Measurements from ENCODE around the gene ST6GALNAC1.
"Not testable (repeated sequence)": the region's sequence is repeated elsewhere in the genome, so short reads cannot be mapped to it uniquely, and the experiment has no call there.

Gene ST6GALNAC1

DNA sequence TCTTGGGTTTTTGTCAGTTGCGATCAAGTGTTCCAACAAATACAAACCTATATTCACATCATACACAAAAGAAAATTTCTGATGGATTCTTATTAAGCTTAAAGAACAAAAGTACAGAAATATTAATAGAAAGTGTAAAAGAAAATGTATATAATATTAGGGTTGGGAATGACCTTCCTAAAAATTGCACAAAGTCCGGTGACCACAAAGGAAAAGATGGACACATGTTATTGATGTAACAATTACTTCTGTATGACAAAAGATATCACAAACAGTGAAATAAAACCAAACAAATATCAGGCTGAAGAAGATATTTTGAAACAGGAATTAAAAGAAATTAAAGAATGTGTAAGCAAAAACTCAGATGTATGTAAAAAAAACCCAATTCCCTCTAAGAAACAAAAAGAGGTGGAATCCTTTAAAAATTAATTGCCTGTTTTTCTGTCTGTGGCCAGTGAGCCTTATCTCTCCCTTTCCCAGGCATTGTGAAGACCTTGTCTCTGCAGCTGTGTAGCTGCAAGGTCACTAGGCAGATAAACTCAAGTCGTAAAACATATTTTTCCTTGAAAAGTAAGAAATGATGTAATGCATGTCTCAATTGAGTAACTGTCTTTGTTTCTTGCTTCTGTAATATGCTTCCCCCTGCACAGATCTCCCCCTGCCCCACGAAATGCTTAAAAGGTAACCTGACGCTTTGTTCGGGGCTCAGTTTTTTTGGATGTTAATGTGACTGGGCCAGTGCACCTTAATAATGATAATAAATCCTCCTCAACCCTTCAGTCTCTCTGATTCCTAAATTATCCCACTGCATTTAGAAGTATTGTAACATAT, 2.8 kb downstream of the ST6GALNAC1 start:
- no peak for DNase-seq

DNA sequence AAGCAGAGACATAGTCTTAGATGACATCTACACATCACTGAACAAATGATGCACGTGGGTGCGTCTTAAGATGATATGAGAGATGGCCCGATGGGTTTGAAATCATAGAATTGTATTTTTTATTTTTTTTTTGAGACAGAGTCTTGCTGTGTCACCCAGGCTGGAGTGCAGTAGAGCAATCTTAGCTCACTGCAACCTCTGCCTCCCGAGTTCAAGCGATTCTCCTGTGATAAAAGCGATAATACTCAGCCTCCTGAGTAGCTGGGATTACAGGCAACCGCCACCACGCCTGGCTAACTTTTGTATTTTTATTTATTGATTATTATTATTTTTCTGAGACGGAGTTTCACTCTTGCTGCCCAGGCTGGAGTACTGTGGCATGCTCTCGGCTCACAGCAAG, 5.3 kb downstream of the ST6GALNAC1 start:
- no peak for DNase-seq

DNA sequence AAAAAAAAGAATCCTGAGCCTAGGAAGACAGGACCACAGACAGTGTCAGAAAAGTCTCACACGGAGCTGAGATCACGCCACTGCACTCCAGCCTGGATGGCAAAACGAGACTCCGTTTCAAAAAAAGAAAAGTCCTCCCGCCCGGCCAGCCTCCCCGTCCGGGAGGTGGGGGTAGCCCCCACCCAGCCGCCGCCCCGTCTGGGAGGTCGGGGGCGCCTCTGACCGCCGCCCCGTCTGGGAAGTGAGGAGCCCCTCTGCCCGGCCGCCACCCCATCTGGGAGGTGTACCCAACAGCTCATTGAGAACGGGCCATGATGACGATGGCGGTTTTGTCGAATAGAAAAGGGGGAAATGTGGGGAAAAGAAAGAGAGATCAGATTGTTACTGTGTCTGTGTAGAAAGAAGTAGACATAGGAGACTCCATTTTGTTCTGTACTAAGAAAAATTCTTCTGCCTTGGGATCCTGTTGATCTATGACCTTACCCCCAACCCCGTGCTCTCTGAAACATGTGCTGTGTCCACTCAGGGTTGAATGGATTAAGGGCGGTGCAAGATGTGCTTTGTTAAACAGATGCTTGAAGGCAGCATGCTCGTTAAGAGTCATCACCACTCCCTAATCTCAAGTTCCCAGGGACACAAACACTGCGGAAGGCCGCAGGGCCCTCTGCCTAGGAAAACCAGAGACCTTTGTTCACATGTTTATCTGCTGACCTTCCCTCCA, 6.9 kb downstream of the ST6GALNAC1 start:
- not testable (repeated sequence) for DNase-seq

DNA sequence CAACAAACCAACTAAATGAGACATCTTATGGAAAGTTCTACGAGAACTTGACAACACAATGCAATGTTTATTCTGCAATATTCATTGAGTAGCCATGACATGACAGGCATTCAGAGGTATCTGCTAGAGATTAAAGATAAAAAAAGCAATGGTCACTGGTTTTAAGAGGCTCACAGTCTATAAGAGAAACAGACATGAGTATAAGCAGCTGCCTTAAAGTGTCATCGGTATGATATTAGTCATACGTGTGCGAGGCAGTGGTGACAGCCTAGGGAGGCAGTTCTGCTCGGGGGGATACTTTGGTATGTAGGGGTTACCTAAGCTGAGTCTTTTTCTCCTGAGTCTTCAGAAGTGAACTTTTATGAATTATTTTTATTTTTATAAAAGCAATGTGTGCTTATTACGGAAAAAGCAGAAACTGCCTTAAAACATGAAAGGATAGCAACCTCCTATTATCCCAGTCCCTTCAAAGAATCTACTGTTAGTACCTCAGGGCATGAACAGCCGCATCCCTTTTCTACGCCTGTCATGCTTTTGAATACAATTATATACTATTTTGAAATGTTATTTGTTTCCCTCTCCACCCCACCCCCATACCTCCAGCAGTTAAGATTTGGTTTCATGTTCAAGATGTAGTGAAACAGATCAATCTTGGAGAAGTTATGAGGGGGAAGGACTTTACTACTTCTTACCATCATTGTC, 7.7 kb downstream of the ST6GALNAC1 start:
- DNase-seq: no peak

DNA sequence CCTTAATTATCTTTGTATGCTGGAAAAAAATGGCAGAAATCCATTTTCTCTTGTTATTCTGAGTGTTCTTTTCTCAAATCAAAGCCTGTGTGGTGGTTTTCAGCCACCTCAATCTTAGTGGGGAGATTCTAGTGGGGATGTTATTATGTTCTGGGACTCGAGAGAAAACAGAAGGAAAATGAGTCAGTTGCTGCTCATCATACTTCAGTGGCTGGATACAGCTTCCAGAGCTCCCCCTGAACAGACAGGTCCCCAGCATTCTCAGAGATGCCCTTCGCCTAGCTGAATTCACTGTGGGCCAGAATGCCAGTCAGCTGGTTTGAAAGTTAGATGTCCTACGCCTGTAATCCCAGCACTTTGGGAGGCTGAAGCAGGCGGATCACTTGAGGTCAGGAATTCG, 8.5 kb downstream of the ST6GALNAC1 start:
- DNase-seq: no peak

DNA sequence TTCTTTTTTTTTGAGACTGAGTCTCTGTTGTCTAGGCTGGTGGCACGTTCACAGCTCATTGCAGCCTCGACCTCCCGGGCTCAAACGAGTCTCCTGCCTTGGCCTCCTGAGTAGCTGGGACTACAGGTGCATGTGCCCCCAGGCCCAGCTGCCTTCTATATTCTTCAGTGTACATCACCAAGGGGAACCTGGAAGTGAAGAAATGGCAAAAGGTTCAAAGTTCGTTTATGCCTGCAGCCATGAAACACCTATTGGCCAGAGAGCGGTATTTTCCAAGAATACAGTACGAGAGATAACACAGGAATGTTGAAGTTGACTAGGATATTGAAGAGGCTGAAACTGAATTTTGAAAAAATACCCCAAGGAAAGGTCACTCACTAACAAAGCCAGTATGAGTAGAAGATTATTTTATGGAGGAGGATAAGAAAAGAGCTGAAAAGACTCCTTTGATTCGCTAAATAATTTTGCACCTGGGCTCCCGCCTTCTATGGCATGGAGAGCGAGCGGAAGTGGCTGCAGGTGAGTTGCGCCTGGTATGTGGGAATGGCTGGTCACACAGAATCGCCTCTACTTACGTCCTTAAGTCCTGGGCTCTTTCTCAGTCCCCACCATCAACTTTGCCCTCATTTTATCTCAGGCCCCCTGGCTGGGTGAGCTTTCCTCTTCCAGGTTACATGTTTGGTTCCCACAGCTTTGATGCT, 9.8 kb downstream of the ST6GALNAC1 start:
- no peak for DNase-seq

DNA sequence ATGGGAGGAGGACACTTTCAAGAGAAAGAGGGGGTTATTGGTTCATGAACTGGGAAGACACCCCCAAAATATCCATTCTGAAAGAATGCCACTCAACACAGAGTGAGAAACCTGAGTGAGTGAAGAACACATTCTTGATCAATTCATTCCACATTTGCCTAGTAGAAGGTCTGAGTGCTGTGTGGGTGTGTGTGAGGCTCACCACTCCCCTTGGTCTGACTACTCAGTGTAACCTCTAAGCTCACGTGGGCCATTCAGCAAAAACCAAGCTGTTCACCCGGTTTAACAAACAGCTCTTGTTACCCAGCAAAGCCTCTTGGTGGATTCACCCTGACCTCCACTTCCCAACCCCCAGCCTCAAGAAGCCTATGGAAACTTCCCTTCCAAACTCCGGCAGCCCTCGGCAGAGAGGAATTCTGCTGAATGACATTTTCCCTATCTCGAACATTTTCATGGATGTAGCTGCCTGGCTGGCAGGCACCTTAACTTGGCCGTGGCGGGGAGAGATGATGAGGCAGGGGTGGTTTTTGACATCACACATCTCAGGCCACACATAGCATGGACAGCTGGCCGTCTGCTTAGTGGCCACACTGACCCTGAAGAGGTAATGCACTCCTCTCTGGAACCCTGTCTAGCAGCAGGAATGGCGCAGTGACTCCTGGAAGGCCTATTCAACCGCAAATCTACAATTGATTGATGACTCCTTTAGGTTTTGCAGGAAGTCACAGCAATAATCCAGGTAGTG, 11.6 kb downstream of the ST6GALNAC1 start:
- no peak for DNase-seq

DNA sequence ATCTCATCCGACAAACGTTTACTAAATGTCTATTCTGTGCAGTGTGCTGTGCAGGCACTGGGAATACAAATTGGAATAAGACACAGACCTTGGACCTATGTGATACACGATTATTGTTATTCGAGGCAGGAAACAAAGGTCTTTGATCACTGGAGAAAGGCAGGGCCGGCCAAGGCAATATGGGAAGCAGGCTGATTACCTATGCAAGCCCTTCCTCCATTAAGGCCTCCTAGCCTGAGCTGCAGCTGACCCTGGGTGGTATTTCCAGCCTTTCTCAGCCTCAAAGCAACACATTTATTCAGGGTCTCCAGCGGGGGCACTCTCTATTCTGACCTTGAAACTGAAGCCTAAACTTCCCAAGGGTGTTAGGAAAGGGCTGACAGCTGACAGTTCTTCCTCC, 13.4 kb downstream of the ST6GALNAC1 start:
- DNase-seq: no peak

DNA sequence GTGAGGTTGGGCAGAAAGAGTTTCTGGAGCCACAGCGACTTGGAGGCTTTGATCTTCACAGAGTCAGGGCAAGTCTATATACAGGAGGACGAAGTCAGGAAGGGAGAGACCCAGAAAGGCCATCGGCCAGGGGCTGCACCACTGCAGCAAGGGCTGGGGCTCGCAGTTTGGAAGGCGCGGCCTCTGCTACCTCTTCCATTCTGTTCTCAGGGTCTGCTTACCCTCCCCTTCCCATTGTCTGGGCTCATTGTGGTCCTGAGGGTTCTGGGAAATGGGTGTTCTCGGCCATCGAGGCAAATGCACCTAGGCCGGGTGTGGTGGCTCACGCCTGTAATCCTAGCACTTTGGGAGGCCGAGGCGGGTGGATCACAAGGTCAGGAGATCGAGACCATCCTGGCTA, 16.0 kb downstream of the ST6GALNAC1 start:
- DNase-seq: no peak

DNA sequence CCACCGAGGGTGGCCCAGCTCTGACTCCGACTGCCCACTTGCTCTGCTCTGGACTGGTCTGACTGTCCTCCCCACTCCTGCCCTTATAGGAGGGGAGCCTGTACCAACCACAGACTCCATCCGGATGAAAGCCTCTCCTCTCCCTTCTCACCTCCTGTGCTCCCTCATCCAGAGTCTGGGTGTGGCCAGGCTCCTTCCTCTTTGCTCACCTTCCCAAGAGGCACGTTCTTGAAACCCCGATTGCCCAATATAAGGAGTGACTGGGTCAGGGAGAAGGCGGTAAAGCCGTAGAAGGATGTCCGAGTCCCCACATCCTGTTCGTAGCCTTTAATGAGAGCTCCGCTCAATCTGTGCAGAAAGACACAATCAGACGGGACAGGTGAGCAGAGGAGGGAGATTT, 17.1 kb downstream of the ST6GALNAC1 start:
- no peak for DNase-seq

DNA sequence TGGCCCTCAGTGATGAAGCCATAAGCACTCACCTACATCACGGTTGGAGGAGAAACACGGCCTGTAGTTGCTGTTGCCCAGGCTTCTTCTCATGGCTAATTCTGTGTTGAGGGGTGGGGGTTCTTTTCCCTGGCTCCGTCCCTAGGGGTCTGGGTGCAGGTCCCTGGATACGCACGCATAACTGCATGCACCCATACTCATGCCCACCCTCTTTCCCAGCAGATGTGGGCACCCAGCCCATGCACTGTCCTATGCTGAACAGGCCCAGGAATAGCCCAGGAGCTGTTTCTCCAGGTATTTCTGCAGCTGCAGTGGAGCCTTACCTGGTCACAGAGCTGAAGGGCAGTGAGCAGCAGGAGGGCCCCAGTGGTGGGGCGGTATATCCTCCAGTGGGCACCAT, 18.1 kb downstream of the ST6GALNAC1 start:
- DNase-seq: no peak

DNA sequence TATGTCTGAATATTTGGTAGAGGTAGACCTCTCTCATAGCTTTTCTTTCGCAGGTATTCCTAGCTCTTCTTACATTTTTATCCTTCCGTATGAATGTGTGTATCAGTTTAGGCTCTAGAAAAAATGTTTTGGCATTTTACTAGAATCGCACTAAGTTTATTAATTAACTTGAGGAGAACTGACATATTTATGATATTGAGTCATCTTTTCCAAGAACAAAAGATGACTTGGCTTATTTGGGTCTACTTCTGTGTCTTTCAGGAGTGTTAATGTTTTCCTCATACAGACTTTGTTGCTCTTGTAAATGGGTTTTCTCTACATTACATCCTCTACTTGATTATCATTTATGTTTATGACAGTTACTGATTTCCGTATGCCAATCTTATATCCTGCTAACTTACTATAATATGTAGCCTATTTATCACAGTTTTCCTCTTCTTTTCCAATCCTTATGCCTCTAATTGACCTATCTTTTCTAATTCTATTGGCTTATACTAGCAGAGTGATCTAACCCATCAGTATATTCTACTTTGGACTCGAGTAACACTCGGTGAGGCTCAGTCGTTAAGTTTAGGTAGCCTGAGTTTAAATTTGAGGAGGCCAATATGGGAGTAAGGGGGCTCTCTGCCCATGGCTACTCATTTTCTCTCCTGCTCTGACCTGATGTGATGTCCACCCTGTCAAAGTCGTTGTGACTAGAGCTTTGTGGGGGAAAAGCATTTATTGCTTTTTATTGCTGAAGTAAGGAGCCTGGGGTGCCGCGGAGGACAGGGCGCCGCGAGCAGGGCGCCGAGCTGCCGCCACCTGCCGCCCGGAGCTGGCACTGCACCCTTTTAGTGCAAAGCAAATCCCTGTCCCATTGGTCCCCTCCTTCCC, 20.0 kb downstream of the ST6GALNAC1 start:
- peak; percentile 2 for DNase-seq

DNA sequence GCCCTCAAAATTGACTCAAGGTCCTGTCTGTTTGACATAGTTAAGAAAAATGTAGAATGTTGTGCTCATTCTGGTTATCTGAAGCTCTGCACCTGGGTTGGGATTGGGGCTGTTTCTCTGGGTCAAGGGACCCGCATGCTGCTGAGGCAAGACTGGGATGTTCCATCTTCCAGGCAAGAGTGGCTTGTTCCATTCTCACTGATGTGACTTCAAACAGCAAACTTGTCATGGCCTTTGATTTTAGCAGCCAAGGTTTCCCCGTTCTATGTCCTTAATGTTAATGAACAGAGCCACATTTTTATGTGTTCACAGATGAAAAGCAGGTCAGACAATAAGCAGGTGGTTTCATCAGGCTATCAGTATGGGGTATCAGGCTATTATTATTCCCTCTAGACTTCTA, 25.7 kb downstream of the ST6GALNAC1 start:
- no peak for DNase-seq

DNA sequence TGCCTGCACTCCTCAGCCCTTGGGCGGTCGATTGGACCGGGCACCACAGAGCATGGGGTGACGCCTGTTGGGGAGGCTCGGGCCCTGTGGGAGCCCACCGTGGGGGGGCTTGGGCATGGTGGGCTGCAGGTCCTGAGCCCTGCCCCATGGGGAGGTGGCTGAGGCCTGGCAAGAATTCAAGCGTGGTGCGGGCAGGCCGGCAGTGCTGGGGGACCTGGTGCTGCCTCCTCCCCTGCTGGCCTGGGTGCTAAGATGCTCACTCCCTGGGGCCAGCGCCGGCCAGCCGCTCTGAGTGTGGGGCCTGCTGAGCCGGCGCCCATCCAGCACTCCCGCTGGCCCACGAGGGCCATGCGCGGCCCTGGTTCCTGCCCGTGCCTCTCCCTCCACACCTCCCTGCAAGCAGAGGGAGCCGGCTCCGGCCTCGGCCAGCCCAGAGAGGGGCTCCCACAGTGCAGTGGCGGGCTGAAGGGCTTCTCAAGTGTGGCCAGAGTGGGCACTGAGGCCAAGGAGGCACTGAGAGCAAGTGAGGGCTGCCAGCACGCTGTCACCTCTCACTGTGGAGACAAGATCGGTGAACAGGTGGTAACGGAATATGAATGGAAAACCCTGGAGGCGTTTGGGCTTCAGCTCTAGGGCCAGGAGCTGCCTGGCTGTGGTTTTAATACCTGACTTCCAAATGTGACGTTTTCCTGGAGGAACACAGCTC, 28.5 kb downstream of the ST6GALNAC1 start:
- DNase-seq: no peak

DNA sequence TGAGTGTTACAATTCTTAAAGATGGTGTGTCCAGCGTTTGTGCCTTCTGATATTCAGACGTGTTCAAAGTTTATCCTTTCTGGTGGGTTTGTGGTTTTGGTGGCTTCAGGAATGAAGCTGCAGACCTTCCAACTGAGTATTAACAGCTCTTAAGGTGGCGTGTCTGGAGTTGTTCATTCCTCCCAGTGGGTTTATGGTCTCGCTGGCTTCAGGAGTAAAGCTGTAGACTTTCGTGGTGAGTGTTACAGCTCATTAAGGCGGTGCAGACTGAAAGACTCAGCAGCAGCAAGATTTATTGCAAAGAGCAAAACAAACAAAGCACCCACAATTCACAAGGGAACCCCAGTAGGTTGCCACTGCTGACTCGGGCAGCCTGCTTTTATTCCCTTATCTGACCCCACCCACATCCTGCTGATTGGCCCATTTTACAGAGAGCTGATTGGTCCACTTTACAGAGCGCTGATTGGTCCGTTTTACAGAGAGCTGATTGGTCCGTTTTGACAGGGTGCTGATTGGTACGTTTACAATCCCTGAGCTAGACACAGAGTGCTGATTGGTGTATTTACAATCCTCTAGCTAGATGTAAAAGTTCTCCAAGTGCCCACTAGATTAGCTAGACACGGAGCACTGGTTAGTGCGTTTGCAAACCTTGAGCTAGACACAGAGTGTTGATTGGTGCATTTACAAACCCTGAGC, 29.3 kb downstream of the ST6GALNAC1 start:
- DNase-seq: not testable (repeated sequence)

DNA sequence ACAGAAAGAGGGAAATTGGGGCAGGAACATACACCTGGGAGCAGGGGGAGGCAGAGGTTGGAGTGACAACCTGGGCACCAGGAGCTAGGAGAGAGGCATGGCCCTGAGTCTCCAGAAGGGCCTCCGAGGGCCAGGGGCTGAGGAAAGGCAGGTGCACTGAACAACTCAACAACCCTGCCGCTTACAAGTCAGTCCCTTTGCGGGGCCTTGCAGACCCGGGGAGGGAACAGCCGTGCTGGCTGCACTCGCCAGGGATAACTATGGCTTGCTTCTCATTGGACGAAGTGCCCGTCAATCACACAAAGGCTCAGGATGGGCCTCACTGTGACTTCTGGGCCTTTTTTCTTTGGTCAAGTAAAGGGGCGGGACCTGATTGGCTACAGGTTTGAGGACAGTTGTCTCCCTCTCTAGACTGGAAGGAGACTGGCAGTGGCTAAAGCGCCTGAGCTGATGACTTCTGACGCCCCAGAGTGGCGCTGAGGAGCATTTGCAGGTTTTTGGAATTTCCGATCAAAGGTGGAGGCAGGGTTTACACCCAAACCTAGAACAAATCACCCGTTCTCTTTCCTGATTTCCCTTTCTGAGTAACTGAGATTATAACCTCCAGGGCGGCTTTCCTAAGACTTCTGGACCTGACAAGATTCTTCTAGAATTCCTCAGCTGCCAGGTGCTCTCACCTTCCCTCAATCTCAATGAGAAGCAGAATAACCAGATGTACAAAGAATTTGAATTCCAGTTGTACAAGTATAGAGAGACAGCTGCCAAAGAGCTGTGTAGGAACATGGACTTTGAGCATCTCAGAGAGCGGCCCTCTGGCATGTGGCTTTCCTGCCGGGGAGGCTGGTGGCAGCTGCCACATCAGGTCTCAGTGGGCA, 30.3 kb downstream of the ST6GALNAC1 start:
- DNase-seq: no peak

DNA sequence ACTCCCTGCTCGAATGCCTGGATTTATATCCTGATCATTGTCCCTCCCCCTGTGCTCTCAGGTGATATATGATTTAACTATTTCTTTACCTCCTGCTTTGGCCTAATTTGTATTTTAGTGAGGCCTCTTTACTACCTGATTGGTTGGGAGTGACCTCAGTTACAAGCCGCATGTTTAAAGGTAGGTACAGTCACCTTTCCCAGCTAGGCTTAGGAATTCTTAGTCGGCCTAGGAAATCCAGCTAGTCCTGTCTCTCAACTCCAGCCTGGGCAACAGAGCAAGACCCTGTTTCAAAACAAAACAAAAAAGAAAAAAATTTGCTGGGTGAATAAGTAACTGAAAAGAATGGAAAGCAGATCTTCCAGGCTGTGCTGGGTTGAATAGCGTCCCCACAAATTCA, 31.1 kb downstream of the ST6GALNAC1 start:
- no peak for DNase-seq

DNA sequence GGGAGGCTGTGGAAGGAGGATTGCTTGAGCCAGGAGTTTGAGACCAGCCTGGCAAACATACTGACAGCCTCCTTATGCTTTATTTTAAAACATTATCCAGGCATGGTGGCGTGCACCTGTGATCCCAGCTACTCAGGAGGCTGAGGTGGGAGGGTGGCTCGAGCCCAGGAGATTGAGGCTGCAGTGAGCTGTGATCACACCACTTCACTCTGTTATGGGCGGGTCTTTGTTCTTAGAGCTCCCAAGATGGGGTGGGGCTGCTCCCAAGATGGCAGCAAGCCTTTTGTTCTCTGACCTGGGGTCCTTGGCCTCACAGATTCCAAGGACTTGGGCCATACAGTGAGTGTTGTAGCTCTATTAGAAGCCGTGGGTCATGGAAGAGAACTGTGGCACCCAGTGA, 31.8 kb downstream of the ST6GALNAC1 start:
- DNase-seq: no peak
